Myocyte (in vitro differentiated cells): ENCODE results near the gene GPR32. TPM values are rescaled to one million over a fixed set of nuclear protein-coding genes. Genes with fewer than 3 reads are reported as not detected.

Source experiments
- total RNA-seq: library from RNA; depleted of rRNA; stranded (reverse); fragments of >200 nt; gene quantifications from 2 replicates; pipeline ENCODE4 v1.2.3, GENCODE V29; 2014

The GPR32 gene
- total RNA-seq, 1 donor from 2014 or later: not detected

Other genes starting within 250 kb of the GPR32 start
- gene LRRC4B, start 202.0 kb upstream of the GPR32 start, total RNA-seq: 0.05 TPM in 1 of 2 replicates, not detected in the other
- not detected in 2 replicates for gene SYT3, start 130.6 kb upstream of the GPR32 start, total RNA-seq
- not detected in 2 replicates for gene C19orf81, start 121.0 kb upstream of the GPR32 start, total RNA-seq
- 32.3 and 38.1 TPM in 2 replicates for gene SHANK1, start 50.7 kb upstream of the GPR32 start, total RNA-seq
- 35.5 and 39.1 TPM in 2 replicates for gene CLEC11A, start 47.1 kb upstream of the GPR32 start, total RNA-seq
- not detected in 2 replicates for gene ACP4, start 20.0 kb downstream of the GPR32 start, total RNA-seq
- gene KLK1, start 53.3 kb downstream of the GPR32 start, total RNA-seq: not detected in 2 replicates
- gene KLK15, start 63.1 kb downstream of the GPR32 start, total RNA-seq: not detected in 2 replicates
- not detected in 2 replicates for gene KLK3, start 84.5 kb downstream of the GPR32 start, total RNA-seq
- not detected in 2 replicates for gene KLK2, start 103.0 kb downstream of the GPR32 start, total RNA-seq
- not detected in 2 replicates for gene KLK4, start 140.9 kb downstream of the GPR32 start, total RNA-seq
- gene KLK5, start 182.6 kb downstream of the GPR32 start, total RNA-seq: not detected in 2 replicates
- gene KLK6, start 199.1 kb downstream of the GPR32 start, total RNA-seq: not detected in 2 replicates
- not detected in 2 replicates for gene KLK7, start 213.5 kb downstream of the GPR32 start, total RNA-seq
- gene KLK8, start 231.1 kb downstream of the GPR32 start, total RNA-seq: not detected in 2 replicates
- not detected in 2 replicates for gene KLK10, start 249.2 kb downstream of the GPR32 start, total RNA-seq